MM.1S (cell line): ENCODE results near the gene TBX1.

ENCODE experiments used
- DNase-seq: peaks from one replicate; pipeline ENCODE4 v3.0.0-alpha.2; 2015
- H2AFZ ChIP-seq: fragments of 300-600 bp; sonication (generic); 2 replicates; pipeline ENCODE4 v1.6.0; 2016; ENCODE audit warnings: antibody characterized with exemption, low read length
- H3F3A ChIP-seq: fragments of 300-600 bp; sonication (generic); 2 replicates; pipeline ENCODE4 v1.6.1; 2016; ENCODE audit warnings: mild to moderate bottlenecking, antibody characterized with exemption, low read length, moderate library complexity, mixed read lengths; ENCODE audit not compliant: insufficient read depth
- H3K27ac ChIP-seq: fragments of 300-600 bp; sonication (generic); 2 replicates; pipeline ENCODE4 v1.5.1; 2016; ENCODE audit warnings: mild to moderate bottlenecking, low read length
- H3K27me3 ChIP-seq: fragments of 300-600 bp; sonication (generic); replicated peaks from 2 replicates; pipeline ENCODE4 v1.6.0; 2016; ENCODE audit warnings: low read length; ENCODE audit not compliant: insufficient read depth
- H3K36me3 ChIP-seq: fragments of 300-600 bp; sonication (generic); replicated peaks from 2 replicates; pipeline ENCODE4 v1.6.1; 2016; ENCODE audit warnings: mild to moderate bottlenecking, low read length, mixed read lengths; ENCODE audit not compliant: insufficient read depth
- H3K4me1 ChIP-seq: fragments of 300-600 bp; sonication (generic); 2 replicates; pipeline ENCODE4 v1.6.1; 2016; ENCODE audit warnings: low read length, mixed read lengths
- H3K4me2 ChIP-seq: fragments of 300-600 bp; sonication (generic); 2 replicates; pipeline ENCODE4 v1.6.0; 2016; ENCODE audit warnings: low read depth, low read length
- H3K4me3 ChIP-seq: fragments of 300-600 bp; sonication (generic); 2 replicates; pipeline ENCODE4 v1.5.1; 2016; ENCODE audit warnings: low read length, mixed read lengths
- H3K79me2 ChIP-seq: fragments of 300-600 bp; sonication (generic); 2 replicates; pipeline ENCODE4 v1.6.1; 2016; ENCODE audit warnings: mixed run types, low read length, mixed read lengths
- H3K9ac ChIP-seq: fragments of 300-600 bp; sonication (generic); 2 replicates; pipeline ENCODE4 v1.6.1; 2016; ENCODE audit warnings: low read length, mixed read lengths
- H3K9me2 ChIP-seq: fragments of 300-600 bp; sonication (generic); replicated peaks from 2 replicates; pipeline ENCODE4 v1.6.1; 2016; ENCODE audit warnings: mild to moderate bottlenecking, low read length, mixed read lengths; ENCODE audit not compliant: insufficient read depth
- H3K9me3 ChIP-seq: fragments of 300-600 bp; sonication (generic); replicated peaks from 2 replicates; pipeline ENCODE4 v1.6.1; 2016; ENCODE audit warnings: mild to moderate bottlenecking, low read length, mixed read lengths; ENCODE audit not compliant: insufficient read depth
- H4K20me1 ChIP-seq: fragments of 300-600 bp; sonication (generic); 2 replicates; pipeline ENCODE4 v1.6.1; 2016; ENCODE audit warnings: mild to moderate bottlenecking, low read length, moderate library complexity, mixed read lengths; ENCODE audit not compliant: insufficient read depth
- CTCF ChIP-seq: fragments of 300-600 bp; sonication (generic); IDR thresholded peaks from 2 replicates; pipeline ENCODE4 v1.5.1; 2016; ENCODE audit warnings: antibody characterized with exemption, low read length, mixed read lengths
- EZH2 ChIP-seq: fragments of 300-600 bp; sonication (generic); optimal IDR thresholded peaks from 2 replicates; pipeline ENCODE3; 2017; ENCODE audit warnings: low read depth, mild to moderate bottlenecking, antibody characterized with exemption, low read length, mixed read lengths
- EZH2phosphoT487 ChIP-seq: fragments of 300-600 bp; sonication (generic); IDR thresholded peaks from 2 replicates; pipeline ENCODE4 v1.6.1; 2018; ENCODE audit warnings: antibody characterized with exemption, low read length

TBX1 gene

GRCh38 chr22:19810381-19811201 is 50.0 kb downstream of the TBX1 start:
- no peak overlapping the region for H3K4me3 ChIP-seq
- H2AFZ ChIP-seq: no peak overlapping the region
- H3K4me1 ChIP-seq: no peaks in the 10 kb centered on the region
- no peaks in the 10 kb centered on the region for H3K79me2 ChIP-seq
- no peaks in the 10 kb centered on the region for H3K36me3 ChIP-seq
- TF ChIP-seq CTCF: no peak
- TF ChIP-seq EZH2: no peak
- TF ChIP-seq EZH2phosphoT487: no peak
- no peaks in the 10 kb centered on the region for H3K9me3 ChIP-seq
- H3F3A ChIP-seq: no peaks in the 10 kb centered on the region
- no peak for DNase-seq
- no peaks in the 10 kb centered on the region for H3K27me3 ChIP-seq
- H3K27ac ChIP-seq: no peak overlapping the region
- no peak overlapping the region for H3K9ac ChIP-seq
- no peaks in the 10 kb centered on the region for H3K9me2 ChIP-seq
- H3K4me2 ChIP-seq: no peak overlapping the region
- H4K20me1 ChIP-seq: no peaks in the 10 kb centered on the region

GRCh38 chr22:19811211-19811621 is 50.6 kb downstream of the TBX1 start:
- H2AFZ ChIP-seq: no peak overlapping the region
- DNase-seq: no peak
- no peaks in the 10 kb centered on the region for H3K27me3 ChIP-seq
- no peak overlapping the region for H3K9ac ChIP-seq
- H3K79me2 ChIP-seq: no peaks in the 10 kb centered on the region
- H3K4me3 ChIP-seq: no peak overlapping the region
- H3K9me3 ChIP-seq: no peaks in the 10 kb centered on the region
- TF ChIP-seq EZH2: no peak
- no peak for TF ChIP-seq CTCF
- TF ChIP-seq EZH2phosphoT487: no peak
- H4K20me1 ChIP-seq: no peaks in the 10 kb centered on the region
- H3K4me1 ChIP-seq: no peaks in the 10 kb centered on the region
- no peaks in the 10 kb centered on the region for H3K36me3 ChIP-seq
- no peak overlapping the region for H3K4me2 ChIP-seq
- H3F3A ChIP-seq: no peaks in the 10 kb centered on the region
- H3K27ac ChIP-seq: no peak overlapping the region
- H3K9me2 ChIP-seq: no peaks in the 10 kb centered on the region

GRCh38 chr22:19811811-19812771 is 51.5 kb downstream of the TBX1 start:
- Histone ChIP-seq H3K27me3 (no peaks in the 10 kb centered on the region), H4K20me1 (no peaks in the 10 kb centered on the region), H3K27ac (no peak overlapping the region), H3K4me3 (no peak overlapping the region), H3K4me1 (no peaks in the 10 kb centered on the region), H3K9ac (no peak overlapping the region), H3K4me2 (no peak overlapping the region), H3K36me3 (no peaks in the 10 kb centered on the region), H3K79me2 (no peaks in the 10 kb centered on the region), H3K9me2 (no peaks in the 10 kb centered on the region), H2AFZ (no peak overlapping the region), H3K9me3 (no peaks in the 10 kb centered on the region), H3F3A (no peaks in the 10 kb centered on the region)
- no peak for TF ChIP-seq EZH2phosphoT487
- no peak for TF ChIP-seq CTCF
- no peak for TF ChIP-seq EZH2
- DNase-seq: no peak
